Measurements from ENCODE around the gene PROSER3. TPM values are rescaled to one million over a fixed set of nuclear protein-coding genes. Genes with fewer than 3 reads are reported as not detected.

The PROSER3 gene
- total and polyA plus RNA-seq, 8 donors, result 19.0 to 22.2 (median 21.0) TPM

- Histone ChIP-seq H3K36me3 (peaks cover 0 to under 1% of the 10 kb centered on the region in 2 donors), H3K27me3 (no peaks in the 10 kb centered on the region), H3K4me3 (peak overlapping the region in 1 of 2 donors; percentile 88), H3K9me3 (no peaks in the 10 kb centered on the region), H3K27ac (peak overlapping the region in 1 of 2 donors; percentile 100), H3K4me1 (peaks cover 15 to 70% of the 10 kb centered on the region in 2 donors)
- intact Hi-C loops (cut with DNase I), result no loop called here
- no peak for TF ChIP-seq CTCF (IDR thresholded peaks at IDR 0.05)
- ATAC-seq (no peak), DNase-seq (no peak)
Observed at GRCh38 chr19:35746531-35746930, 11.4 kb upstream of the PROSER3 start.

- intact Hi-C loops (cut with DNase I), result no loop called here
- Histone ChIP-seq H3K27ac (peak within 1 kb of the TSS; percentile 59 to 63), H3K9me3 (no peaks in the 10 kb centered on the region), H3K36me3 (peaks cover 0 to 19% of the 10 kb centered on the region in 2 donors), H3K27me3 (no peaks in the 10 kb centered on the region), H3K4me3 (peak within 1 kb of the TSS; percentile 66 to 99), H3K4me1 (peaks cover 15 to 52% of the 10 kb centered on the region in 2 donors)
- TF ChIP-seq CTCF (IDR thresholded peaks at IDR 0.05), result peak in 1 of 2 donors; percentile 51
- DNase-seq (peak; percentile 99), ATAC-seq (peak; percentile 88)
Observed at GRCh38 chr19:35748106-35749020, 9.6 kb upstream of the PROSER3 start, which contains the start of gene LIN37. TSS of gene LIN37 (plus strand) at chr19:35748576. CDS start at chr19:35748725, 149 bp downstream.

GRCh38 chr19:35750167-35750566 lies 7.8 kb upstream of the PROSER3 start:
- no peak for TF ChIP-seq CTCF (IDR thresholded peaks at IDR 0.05)
- peaks cover 0 to 32% of the 10 kb centered on the region in 2 donors for H3K36me3 ChIP-seq
- ATAC-seq (no peak), DNase-seq (no peak)
- intact Hi-C loops (cut with DNase I), result no loop called here
- peaks cover 10 to 41% of the 10 kb centered on the region in 2 donors for H3K4me1 ChIP-seq
- no peak overlapping the region for H3K27ac ChIP-seq
- no peaks in the 10 kb centered on the region for H3K9me3 ChIP-seq
- no peak overlapping the region for H3K4me3 ChIP-seq
- H3K27me3 ChIP-seq, result peaks cover 0 to 2% of the 10 kb centered on the region in 2 donors

- no peaks in the 10 kb centered on the region for H3K9me3 ChIP-seq
- peaks cover 0 to 21% of the 10 kb centered on the region in 2 donors for H3K27me3 ChIP-seq
- H3K36me3 ChIP-seq, result peaks cover 0 to 40% of the 10 kb centered on the region in 2 donors
- no peak overlapping the region for H3K4me3 ChIP-seq
- no peak for ATAC-seq
- intact Hi-C loops (cut with DNase I), result no loop called here
- H3K27ac ChIP-seq, result no peak overlapping the region
- H3K4me1 ChIP-seq, result peaks cover 5 to 46% of the 10 kb centered on the region in 2 donors
- DNase-seq, result no peak
- TF ChIP-seq CTCF (IDR thresholded peaks at IDR 0.05), result no peak
Observed at GRCh38 chr19:35751839-35752745, 5.9 kb upstream of the PROSER3 start.
